ENCODE data around the gene MINPP1. TPM values are rescaled to one million over a fixed set of nuclear protein-coding genes. Genes with fewer than 3 reads are reported as not detected.

Gene MINPP1
- total and polyA plus RNA-seq, 3 donors from 2014 or later = 15.3 to 32.3 (median 24.3) TPM

DNA sequence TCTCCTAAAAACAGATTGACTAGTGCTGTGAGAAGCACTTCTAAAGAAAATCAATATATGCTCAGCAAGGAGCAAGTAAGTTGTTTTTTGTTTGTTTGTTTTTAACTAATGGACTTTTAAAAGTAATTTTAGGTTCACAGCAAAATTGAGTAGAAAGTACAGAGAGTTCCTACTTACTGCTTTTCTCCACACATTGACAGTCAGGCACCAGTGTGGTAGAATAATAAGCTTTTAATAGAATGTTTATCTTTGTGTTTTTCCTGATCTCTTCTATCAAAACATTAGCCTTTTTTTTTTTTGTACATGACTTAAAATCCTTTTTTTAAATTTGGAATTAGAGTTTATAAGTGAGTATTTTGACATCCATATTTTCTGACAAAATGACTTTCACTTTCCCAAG is 28.0 kb downstream of the MINPP1 start:
- no peaks in the 10 kb centered on the region for H3K36me3 ChIP-seq (ENCODE audit: low read depth, missing control alignments)
- H3K27me3 ChIP-seq = no peaks in the 10 kb centered on the region
- H3K27ac ChIP-seq = peak overlapping the region; percentile 34 to 64
- no peak overlapping the region for H3K4me3 ChIP-seq
- intact Hi-C loops (cut with DNase I; ENCODE audit: low total_unique reads) = no loop called here
- no peaks in the 10 kb centered on the region for H3K9me3 ChIP-seq
- no peak for DNase-seq
- no peaks in the 10 kb centered on the region for H3K4me1 ChIP-seq
- TF ChIP-seq, protein P1, sequence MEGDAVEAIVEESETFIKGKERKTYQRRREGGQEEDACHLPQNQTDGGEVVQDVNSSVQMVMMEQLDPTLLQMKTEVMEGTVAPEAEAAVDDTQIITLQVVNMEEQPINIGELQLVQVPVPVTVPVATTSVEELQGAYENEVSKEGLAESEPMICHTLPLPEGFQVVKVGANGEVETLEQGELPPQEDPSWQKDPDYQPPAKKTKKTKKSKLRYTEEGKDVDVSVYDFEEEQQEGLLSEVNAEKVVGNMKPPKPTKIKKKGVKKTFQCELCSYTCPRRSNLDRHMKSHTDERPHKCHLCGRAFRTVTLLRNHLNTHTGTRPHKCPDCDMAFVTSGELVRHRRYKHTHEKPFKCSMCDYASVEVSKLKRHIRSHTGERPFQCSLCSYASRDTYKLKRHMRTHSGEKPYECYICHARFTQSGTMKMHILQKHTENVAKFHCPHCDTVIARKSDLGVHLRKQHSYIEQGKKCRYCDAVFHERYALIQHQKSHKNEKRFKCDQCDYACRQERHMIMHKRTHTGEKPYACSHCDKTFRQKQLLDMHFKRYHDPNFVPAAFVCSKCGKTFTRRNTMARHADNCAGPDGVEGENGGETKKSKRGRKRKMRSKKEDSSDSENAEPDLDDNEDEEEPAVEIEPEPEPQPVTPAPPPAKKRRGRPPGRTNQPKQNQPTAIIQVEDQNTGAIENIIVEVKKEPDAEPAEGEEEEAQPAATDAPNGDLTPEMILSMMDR (IDR thresholded peaks at IDR 0.05) = no peak
- no peak for TF ChIP-seq POLR2A (IDR thresholded peaks at IDR 0.05)

- no peak for DNase-seq
- no peaks in the 10 kb centered on the region for H3K36me3 ChIP-seq (ENCODE audit: low read depth, missing control alignments)
- no peaks in the 10 kb centered on the region for H3K27me3 ChIP-seq
- H3K27ac ChIP-seq = no peak overlapping the region
- no peak for TF ChIP-seq POLR2A (IDR thresholded peaks at IDR 0.05)
- TF ChIP-seq, protein P1 (IDR thresholded peaks at IDR 0.05) = no peak
- H3K4me1 ChIP-seq = no peaks in the 10 kb centered on the region
- WGBS, 2 donors = 90 to 96% methylated on average over 3 of the region's 3 CpGs
- H3K9me3 ChIP-seq = no peaks in the 10 kb centered on the region
- H3K4me3 ChIP-seq = no peak overlapping the region
- intact Hi-C loops (cut with DNase I; ENCODE audit: low total_unique reads) = no loop called here
Measured at GRCh38 chr10:87534173-87534858, 29.6 kb downstream of the MINPP1 start.

GRCh38 chr10:87538092-87539015 is 33.7 kb downstream of the MINPP1 start:
- Histone ChIP-seq H3K27me3 (no peaks in the 10 kb centered on the region), H3K4me3 (no peak overlapping the region), H3K36me3 (ENCODE audit: low read depth, missing control alignments) (no peaks in the 10 kb centered on the region), H3K9me3 (no peaks in the 10 kb centered on the region), H3K27ac (no peak overlapping the region), H3K4me1 (no peaks in the 10 kb centered on the region)
- WGBS, 2 donors = 82 to 87% methylated on average over 7 of the region's 7 CpGs
- TF ChIP-seq POLR2A (IDR thresholded peaks at IDR 0.05) = no peak
- TF ChIP-seq, protein P1 (IDR thresholded peaks at IDR 0.05) = no peak
- intact Hi-C loops (cut with DNase I; ENCODE audit: low total_unique reads) = no loop called here
- no peak for DNase-seq

GRCh38 chr10:87541114-87541513 is 36.4 kb downstream of the MINPP1 start:
- H3K4me1 ChIP-seq = peaks cover 5% of the 10 kb centered on the region
- WGBS, 2 donors = 95 to 96% methylated on average over 1 of the region's 1 CpG
- H3K4me3 ChIP-seq = no peak overlapping the region
- no peak for TF ChIP-seq POLR2A (IDR thresholded peaks at IDR 0.05)
- TF ChIP-seq, protein P1 (IDR thresholded peaks at IDR 0.05) = no peak
- no peak for DNase-seq
- no peaks in the 10 kb centered on the region for H3K27me3 ChIP-seq
- intact Hi-C loops (cut with DNase I; ENCODE audit: low total_unique reads) = no loop called here
- no peaks in the 10 kb centered on the region for H3K9me3 ChIP-seq
- H3K36me3 ChIP-seq (ENCODE audit: low read depth, missing control alignments) = no peaks in the 10 kb centered on the region
- no peak overlapping the region for H3K27ac ChIP-seq
